OCI-LY7 (cell line): ENCODE data around the gene MAN1C1. TPM values are rescaled to one million over a fixed set of nuclear protein-coding genes. Genes with fewer than 3 reads are reported as not detected.
A peak's percentile ranks its signal among the peaks of the same experiment; 100 is the strongest.

Source experiments
- BruUV-seq: library from RNA; stranded (reverse); fragments of 400-500 nt; replicated peaks from 2 replicates; lab custom pipeline; 2021; lab: Mats Ljungman, UMichigan
- CTCF ChIA-PET: fragments of 300-600 bp; sonication (Branson Sonifier 250); formaldehyde crosslinking; loops from one replicate; lab custom pipeline; 2022; ENCODE audit warnings: antibody characterized with exemption; ENCODE audit not compliant: unreplicated experiment; lab: Charles Lee
- POLR2A ChIA-PET: fragments of 300-600 bp; sonication (Branson Sonifier 250); formaldehyde crosslinking; loops from one replicate; lab custom pipeline; 2022; ENCODE audit warnings: antibody characterized with exemption; lab: Charles Lee
- DNase-seq: peaks from one replicate; pipeline ENCODE4 v3.0.0-alpha.2; 2015; ENCODE audit warnings: low spot score
- H2AFZ ChIP-seq: fragments of 200-600 bp; sonication (generic), shearing (Covaris generic); 2 replicates; pipeline ENCODE4 v1.6.1; 2014; ENCODE audit warnings: mild to moderate bottlenecking, antibody characterized with exemption, low read length, moderate library complexity
- H3K27ac ChIP-seq: fragments of 200-600 bp; sonication (generic); 2 replicates; pipeline ENCODE4 v1.5.1; 2014; ENCODE audit warnings: mixed run types, low read depth, mild to moderate bottlenecking, moderate library complexity, low read length, inconsistent platforms; ENCODE audit not compliant: poor library complexity, severe bottlenecking
- H3K36me3 ChIP-seq: fragments of 200-600 bp; sonication (generic); 2 replicates; pipeline ENCODE4 v1.6.1; 2014; ENCODE audit warnings: mild to moderate bottlenecking, antibody characterized with exemption, low read length, moderate library complexity, mixed read lengths; ENCODE audit not compliant: insufficient read depth
- H3K4me1 ChIP-seq: fragments of 200-600 bp; sonication (generic); 2 replicates; pipeline ENCODE4 v1.5.1; 2014; ENCODE audit warnings: mild to moderate bottlenecking, low read length; ENCODE audit not compliant: insufficient read depth, poor library complexity, severe bottlenecking
- H3K4me2 ChIP-seq: fragments of 200-600 bp; sonication (generic); 2 replicates; pipeline ENCODE4 v1.6.1; 2014; ENCODE audit warnings: mild to moderate bottlenecking, low read length
- H3K4me3 ChIP-seq: fragments of 200-600 bp; sonication (generic); 2 replicates; pipeline ENCODE4 v1.5.1; 2014; ENCODE audit warnings: mild to moderate bottlenecking, low read depth, low read length; ENCODE audit not compliant: poor library complexity, severe bottlenecking
- H3K79me2 ChIP-seq: fragments of 200-600 bp; sonication (generic); 2 replicates; pipeline ENCODE4 v1.6.1; 2016; ENCODE audit warnings: low read depth, mild to moderate bottlenecking, low read length, moderate library complexity, mixed read lengths; ENCODE audit not compliant: insufficient read depth
- H3K9me2 ChIP-seq: fragments of 200-600 bp; sonication (generic); 2 replicates; pipeline ENCODE4 v1.6.1; 2016; ENCODE audit warnings: mild to moderate bottlenecking, low read length, mixed read lengths; ENCODE audit not compliant: insufficient read depth
- H3K9me3 ChIP-seq: fragments of 200-600 bp; sonication (generic); 2 replicates; pipeline ENCODE4 v1.6.1; 2014; ENCODE audit warnings: mild to moderate bottlenecking, mixed run types, low read length, mixed read lengths
- H4K20me1 ChIP-seq: fragments of 200-600 bp; sonication (generic); 2 replicates; pipeline ENCODE4 v1.6.1; 2014; ENCODE audit warnings: mild to moderate bottlenecking, antibody characterized with exemption, low read length, moderate library complexity, mixed read lengths; ENCODE audit not compliant: insufficient read depth
- EZH2phosphoT487 ChIP-seq: fragments of 200-600 bp; sonication (generic); IDR thresholded peaks from 2 replicates; pipeline ENCODE4 v1.6.1; 2018; ENCODE audit warnings: low read depth, borderline replicate concordance, mild to moderate bottlenecking, mixed run types, antibody characterized with exemption, low read length, moderate library complexity, mixed read lengths
- intact Hi-C: fragments of 100-400 bp; cut with micrococcal nuclease; formaldehyde crosslinking; loops from one replicate; pipeline ENCODE4 v1.10.0; 2022; ENCODE audit not compliant: unreplicated experiment
- total RNA-seq, 2 experiments: library from RNA; depleted of rRNA in 1 of 2; stranded (reverse); fragments of >200 nt in 1 of 2; shearing (Covaris generic) in 1 of 2; gene quantifications; 2 replicates each; pipeline ENCODE4 v1.2.3, GENCODE V29; 2014 to 2022
- TF ChIP-seq, protein P1 (sequence below): fragments of 200-600 bp; sonication (generic); conservative IDR thresholded peaks from 2 replicates; pipeline ENCODE4 v1.5.1; 2014; ENCODE audit warnings: mild to moderate bottlenecking, antibody characterized with exemption, low read length, moderate library complexity, mixed read lengths

Gene MAN1C1
- total RNA-seq, 2 experiments from 2014 or later: 3.0 to 4.9 TPM

DNA sequence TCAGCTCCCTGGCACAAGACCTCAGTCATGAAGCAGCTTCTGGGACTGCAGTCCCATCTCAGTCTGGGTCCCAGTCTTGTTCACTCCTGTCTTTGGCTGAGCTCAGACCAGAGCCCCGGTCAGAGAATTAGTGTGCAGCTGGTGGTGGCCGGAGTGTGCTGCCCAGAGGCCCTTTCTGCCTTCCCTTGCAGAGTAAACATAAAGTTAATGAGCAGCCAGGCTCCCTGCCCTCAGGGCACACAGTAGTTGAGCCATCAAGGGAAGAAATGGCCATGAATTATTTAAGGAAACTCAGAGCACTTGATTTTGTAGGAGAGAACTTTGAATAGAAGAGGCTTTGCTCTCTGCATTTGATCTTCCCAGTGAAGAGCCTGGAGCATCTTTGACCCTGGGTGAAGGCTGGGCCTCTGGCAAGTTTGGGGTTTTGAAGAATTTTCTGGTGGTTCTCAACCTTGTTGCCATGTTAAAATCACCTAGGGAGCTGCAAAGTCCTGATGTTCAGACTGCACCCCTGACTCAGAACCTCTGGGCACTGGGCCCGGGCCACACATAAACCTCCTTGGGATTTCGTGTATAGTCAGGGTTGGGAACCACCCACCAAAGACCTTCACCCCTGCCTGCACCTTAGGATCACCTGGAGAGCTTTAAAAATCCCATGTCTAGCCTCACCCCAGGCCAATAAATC lies 157.0 kb downstream of the MAN1C1 start:
- no peaks in the 10 kb centered on the region for H3K79me2 ChIP-seq
- H3K4me2 ChIP-seq: peak overlapping the region; percentile 62
- no TSS peak for BruUV-seq
- H3K9me2 ChIP-seq: no peaks in the 10 kb centered on the region
- POLR2A ChIA-PET: interaction anchor here (1.1 kb wide), 1 partner anchor 14 kb away, joined by 5 read pairs; no protein-coding TSS in a partner anchor
- H3K36me3 ChIP-seq: no peaks in the 10 kb centered on the region
- H3K4me1 ChIP-seq: peaks cover 49% of the 10 kb centered on the region
- no peak for DNase-seq
- peak overlapping the region; percentile 67 for H3K27ac ChIP-seq
- no peaks in the 10 kb centered on the region for H4K20me1 ChIP-seq
- TF ChIP-seq, protein P1, sequence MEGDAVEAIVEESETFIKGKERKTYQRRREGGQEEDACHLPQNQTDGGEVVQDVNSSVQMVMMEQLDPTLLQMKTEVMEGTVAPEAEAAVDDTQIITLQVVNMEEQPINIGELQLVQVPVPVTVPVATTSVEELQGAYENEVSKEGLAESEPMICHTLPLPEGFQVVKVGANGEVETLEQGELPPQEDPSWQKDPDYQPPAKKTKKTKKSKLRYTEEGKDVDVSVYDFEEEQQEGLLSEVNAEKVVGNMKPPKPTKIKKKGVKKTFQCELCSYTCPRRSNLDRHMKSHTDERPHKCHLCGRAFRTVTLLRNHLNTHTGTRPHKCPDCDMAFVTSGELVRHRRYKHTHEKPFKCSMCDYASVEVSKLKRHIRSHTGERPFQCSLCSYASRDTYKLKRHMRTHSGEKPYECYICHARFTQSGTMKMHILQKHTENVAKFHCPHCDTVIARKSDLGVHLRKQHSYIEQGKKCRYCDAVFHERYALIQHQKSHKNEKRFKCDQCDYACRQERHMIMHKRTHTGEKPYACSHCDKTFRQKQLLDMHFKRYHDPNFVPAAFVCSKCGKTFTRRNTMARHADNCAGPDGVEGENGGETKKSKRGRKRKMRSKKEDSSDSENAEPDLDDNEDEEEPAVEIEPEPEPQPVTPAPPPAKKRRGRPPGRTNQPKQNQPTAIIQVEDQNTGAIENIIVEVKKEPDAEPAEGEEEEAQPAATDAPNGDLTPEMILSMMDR: no peak
- no peak for TF ChIP-seq EZH2phosphoT487
- no peaks in the 10 kb centered on the region for H3K9me3 ChIP-seq
- intact Hi-C loops: no loop called here
- H3K4me3 ChIP-seq: no peak overlapping the region
- CTCF ChIA-PET: no interaction called here
- no peak overlapping the region for H2AFZ ChIP-seq

DNA sequence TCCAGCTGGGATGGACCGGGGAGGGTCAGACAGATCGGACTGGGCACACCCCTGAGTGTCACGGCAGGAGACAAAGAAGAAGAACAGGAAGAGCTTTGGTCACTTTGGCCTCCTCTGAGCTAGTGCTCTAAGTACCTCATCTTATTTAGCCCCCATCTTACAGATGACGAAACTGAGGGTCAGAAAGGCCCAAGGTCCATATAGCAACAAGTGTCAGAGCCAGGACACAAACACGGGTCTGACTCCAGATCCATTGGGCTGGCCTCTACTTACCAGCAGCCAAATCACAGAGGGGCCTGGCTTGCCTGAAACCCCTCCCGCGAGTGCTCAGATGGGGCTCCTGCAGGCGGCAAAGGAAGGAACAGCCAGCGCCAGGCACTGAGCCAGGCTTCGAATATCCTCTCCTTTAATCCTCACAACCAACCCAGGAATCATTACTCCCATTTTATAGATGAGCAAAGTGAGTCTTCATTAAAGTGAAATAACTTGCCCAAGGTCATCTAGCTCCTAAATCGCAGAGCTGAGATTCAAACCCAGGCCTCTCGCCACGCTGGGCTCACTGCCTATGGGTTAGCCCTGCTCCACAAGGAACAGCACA lies 157.7 kb downstream of the MAN1C1 start:
- H3K36me3 ChIP-seq: no peaks in the 10 kb centered on the region
- POLR2A ChIA-PET: interaction anchor here (0.6 to 1.5 kb wide), 5 partner anchors 14 to 1259 kb away, joined by 3 to 5 read pairs (median 4); no protein-coding TSS in a partner anchor
- no peaks in the 10 kb centered on the region for H3K79me2 ChIP-seq
- TF ChIP-seq EZH2phosphoT487: no peak
- TF ChIP-seq, protein P1: no peak
- no peak for DNase-seq
- H3K27ac ChIP-seq: peak overlapping the region; percentile 67
- intact Hi-C loops: no loop called here
- H2AFZ ChIP-seq: peak overlapping the region; percentile 41; the same call in 1 of the 2 replicates
- CTCF ChIA-PET: no interaction called here
- peak overlapping the region; percentile 62 for H3K4me2 ChIP-seq
- H4K20me1 ChIP-seq: no peaks in the 10 kb centered on the region
- H3K4me3 ChIP-seq: peak overlapping the region; percentile 14
- no peaks in the 10 kb centered on the region for H3K9me3 ChIP-seq
- H3K4me1 ChIP-seq: peaks cover 54% of the 10 kb centered on the region
- H3K9me2 ChIP-seq: no peaks in the 10 kb centered on the region
- BruUV-seq: no TSS peak
